HG03558 (cell line): ENCODE measurements around the gene EPB41L5.

Source experiments
- ATAC-seq: cut with Tn5 transposase; IDR thresholded peaks from one replicate; pipeline ENCODE4 v1.9.1; 2021; ENCODE audit warnings: moderate number of reproducible peaks; ENCODE audit not compliant: unreplicated experiment; ENCODE audit errors: extremely low read depth

Gene EPB41L5

GRCh38 chr2:120221616-120222015, 208.7 kb downstream of the EPB41L5 start:
- ATAC-seq = no peak

GRCh38 chr2:120222186-120223033, 209.5 kb downstream of the EPB41L5 start:
- ATAC-seq = no peak

GRCh38 chr2:120223034-120223912, 210.4 kb downstream of the EPB41L5 start, which contains the start of gene TMEM185B:
TMEM185B (minus strand) TSS chr2:120223400; CDS start chr2:120222976, 424 bp downstream.
- ATAC-seq = peak; percentile 55

- no peak for ATAC-seq
Measured at GRCh38 chr2:120224256-120224655, 211.4 kb downstream of the EPB41L5 start.

GRCh38 chr2:120224735-120225548, 212.1 kb downstream of the EPB41L5 start:
- no peak for ATAC-seq

GRCh38 chr2:120225549-120226065, 212.7 kb downstream of the EPB41L5 start:
- ATAC-seq = no peak

GRCh38 chr2:120226316-120226715, 213.4 kb downstream of the EPB41L5 start:
- no peak for ATAC-seq

- no peak for ATAC-seq
Measured at GRCh38 chr2:120227111-120227991, 214.5 kb downstream of the EPB41L5 start.

- no peak for ATAC-seq
Measured at GRCh38 chr2:120228503-120228902, 215.6 kb downstream of the EPB41L5 start.
